A172 (cell line): ENCODE results near the gene ZNF624. TPM values are rescaled to one million over a fixed set of nuclear protein-coding genes. Genes with fewer than 3 reads are reported as not detected.

ENCODE experiments used
- DNase-seq: peaks from one replicate; pipeline ENCODE4 v3.0.0-alpha.2; 2015; ENCODE audit warnings: low spot score
- total RNA-seq: library from RNA; depleted of rRNA; stranded (reverse); fragments of >200 nt; shearing (Covaris generic); gene quantifications from 2 replicates; pipeline ENCODE4 v1.2.3, GENCODE V29; 2014; rRNA removed

The ZNF624 gene
- total RNA-seq, 1 experiment from 2014 or later, result 6.8 TPM

DNA sequence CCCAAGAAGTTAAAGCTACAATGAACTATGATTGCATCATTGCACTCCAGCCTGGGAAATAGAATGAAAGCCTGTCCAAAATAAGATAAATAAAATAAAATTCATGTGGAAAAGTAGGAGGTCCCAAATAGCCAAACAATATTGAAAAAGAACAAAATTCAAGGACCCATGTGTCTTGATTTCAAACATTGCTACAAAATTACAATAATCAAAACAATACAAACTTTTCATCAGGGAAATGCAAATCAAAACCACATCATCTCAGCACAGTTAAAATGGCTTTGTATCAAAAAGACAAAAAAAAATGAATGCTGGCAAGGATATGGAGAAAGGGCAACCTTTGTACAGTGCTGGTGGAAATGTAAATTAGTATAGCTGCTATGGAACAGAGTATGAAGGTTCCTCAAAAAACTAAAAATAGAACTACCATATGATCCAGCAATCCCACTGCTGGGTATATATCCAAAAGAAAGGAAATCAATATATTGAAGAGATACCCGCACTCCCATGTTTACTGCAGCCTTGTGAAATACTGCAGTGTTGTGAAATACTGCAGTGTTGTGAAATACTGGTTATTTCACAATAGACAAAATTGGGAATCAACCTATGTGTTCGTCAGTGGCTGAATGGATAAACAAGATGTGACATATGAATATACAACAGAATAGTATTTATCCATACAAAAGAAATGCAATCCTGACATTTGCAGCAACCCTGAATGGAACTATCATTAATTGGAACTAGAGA lies 60.1 kb downstream of the ZNF624 start:
- no peak for DNase-seq

DNA sequence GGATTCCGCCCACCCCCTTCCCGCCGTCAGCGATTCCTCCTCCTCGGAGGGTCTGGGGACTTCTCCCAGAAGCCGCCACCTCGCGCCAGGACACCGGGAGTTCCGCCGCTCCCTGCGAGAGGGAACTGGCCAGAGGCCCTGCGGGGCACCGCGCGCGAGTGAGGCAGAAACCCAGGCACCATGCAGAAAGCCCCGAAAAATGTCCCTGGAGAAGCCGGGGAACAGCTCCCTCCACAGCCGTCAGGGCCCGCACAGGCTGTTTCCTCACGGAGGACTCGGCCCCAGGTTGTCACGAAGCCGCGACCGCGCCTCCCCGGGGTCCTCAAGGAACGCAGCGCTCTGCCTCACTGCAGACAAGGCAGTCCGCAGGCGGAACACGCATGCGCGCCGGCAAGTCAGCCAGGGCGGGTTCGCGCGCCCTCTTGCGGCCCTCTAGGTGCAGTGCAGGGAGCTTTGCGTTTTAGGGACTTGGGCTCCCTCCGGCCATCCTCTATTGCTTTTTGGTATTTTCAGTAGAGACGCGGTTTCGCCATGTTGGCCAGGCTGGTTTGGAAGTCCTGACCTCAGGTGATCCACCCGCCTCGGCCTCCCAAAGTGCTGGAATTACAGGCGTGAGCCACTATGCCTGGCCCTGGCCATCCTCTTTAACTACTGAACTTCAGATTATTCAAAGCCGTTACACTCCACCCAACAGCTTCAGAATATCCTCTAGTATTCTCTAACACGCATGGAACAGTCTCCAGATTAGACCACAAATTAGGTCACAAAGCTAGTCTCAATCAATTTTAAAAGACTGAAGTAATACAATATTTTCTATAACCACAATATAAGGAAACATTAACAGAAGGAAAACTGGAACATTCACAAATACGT lies 64.3 kb downstream of the ZNF624 start:
- DNase-seq, result peak; percentile 83

DNA sequence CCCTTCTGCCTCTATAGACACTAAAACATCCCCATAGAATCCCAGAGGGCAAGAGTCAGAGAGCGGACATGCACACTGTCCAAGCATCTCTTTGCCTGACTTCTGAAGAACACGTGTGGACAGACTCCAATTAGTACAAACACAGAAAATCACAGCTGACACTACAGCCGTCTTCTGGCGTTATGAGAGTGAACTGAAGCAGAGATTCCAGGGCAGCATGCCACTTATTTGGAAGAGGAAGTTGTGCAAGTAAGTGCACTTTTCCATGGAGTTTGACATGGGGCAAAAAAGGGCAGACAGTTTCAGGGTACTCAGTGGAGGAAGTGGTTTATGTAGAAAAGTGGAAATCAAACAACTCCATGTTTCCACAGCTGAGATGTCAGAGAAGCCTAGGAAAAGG lies 67.9 kb downstream of the ZNF624 start:
- DNase-seq, result no peak

DNA sequence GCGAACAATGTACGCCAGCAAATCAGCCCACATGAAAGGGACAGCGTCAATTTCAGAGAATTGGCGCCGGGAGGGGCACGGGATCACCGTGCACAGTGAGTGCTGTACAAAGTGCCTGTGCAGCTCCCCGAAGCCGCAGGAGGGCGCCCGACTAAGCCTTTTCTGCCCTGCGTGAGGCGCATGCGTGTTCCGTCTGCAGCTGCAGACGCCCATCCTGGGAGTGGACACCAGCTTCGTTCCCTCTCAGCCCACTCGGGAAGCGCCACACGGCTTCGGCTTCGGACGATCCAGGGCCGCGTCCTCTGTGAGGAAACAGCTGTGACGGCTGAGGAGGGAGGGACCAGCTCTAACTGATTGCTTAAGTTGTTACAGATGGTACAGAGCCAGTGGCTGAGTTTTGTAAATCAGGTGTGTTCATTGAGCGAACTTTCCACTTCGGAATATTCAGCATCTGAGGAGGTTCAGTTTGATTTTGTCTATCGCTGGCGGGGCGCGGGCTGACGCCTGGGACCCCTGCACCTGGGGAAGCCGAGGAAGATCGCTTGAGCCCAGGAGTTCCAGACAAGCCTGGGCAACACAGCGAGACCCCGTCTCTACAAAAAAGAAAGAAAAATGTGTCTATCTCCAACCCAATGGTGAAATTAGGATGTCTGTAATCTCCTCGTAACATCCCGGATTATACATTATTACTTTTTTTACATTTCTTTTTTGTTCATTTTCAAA lies 69.2 kb downstream of the ZNF624 start:
- DNase-seq, result peak; percentile 38

DNA sequence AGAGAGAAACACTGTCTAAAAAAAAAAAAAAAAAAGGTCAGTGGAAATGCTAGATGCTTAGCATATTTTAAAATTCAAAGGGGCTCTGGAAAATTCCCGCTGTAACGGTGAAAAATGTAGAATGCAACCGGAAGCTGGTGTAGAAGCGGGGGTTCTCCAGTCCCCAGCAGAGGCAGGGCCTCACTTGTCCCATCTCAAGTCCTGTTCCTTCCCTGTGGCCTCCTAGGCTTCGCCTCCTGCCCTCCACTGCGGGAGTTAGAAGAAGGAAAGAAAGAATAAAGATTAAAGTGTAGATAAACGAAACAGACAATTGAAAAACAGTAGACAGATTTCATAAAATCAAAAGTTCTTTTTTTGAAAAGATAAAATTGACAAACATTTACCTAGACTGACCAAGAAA lies 69.9 kb downstream of the ZNF624 start:
- no peak for DNase-seq

DNA sequence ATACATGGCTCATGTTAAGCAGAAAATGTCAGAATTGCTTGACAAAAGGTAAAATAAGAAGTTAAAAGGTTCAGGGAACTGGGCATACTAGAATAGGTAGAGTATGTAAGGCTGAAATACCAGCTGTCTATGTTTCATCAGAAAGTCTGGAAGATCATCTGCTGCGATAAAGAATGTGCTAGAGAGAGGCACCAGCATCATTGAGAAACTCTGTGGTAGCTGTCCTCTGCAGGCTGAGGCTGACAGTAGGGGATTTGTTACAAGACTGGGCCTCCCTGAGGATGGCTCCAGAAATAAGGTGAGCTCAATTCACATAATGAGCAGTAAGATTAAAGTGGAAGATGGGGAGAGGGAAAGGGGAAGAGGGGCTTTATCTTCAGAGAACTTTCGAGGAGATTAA lies 80.2 kb downstream of the ZNF624 start:
- DNase-seq, result no peak

Other genes with a start within 250 kb of the ZNF624 start
- 0.38 TPM in 1 of 2 replicates, not detected in the other for gene TRPV2, start 238.3 kb downstream of the ZNF624 start, total RNA-seq
- 3.4 and 7.4 TPM in 2 replicates for gene LRRC75A, start 161.7 kb downstream of the ZNF624 start, total RNA-seq
- 3.1 and 4.1 TPM in 2 replicates for gene ZNF287, start 84.6 kb downstream of the ZNF624 start, total RNA-seq
- 4.0 and 4.4 TPM in 2 replicates for gene CCDC144A, start 36.4 kb upstream of the ZNF624 start, total RNA-seq